ENCODE results near the gene PRKAG1.

The PRKAG1 gene

GRCh38 chr12:49049566-49050224 lies 31.1 kb upstream of the PRKAG1 start:
- no peak for TF ChIP-seq ZFX (IDR thresholded peaks at IDR 0.05; ENCODE audit: borderline replicate concordance)
- TF ChIP-seq, protein P1, sequence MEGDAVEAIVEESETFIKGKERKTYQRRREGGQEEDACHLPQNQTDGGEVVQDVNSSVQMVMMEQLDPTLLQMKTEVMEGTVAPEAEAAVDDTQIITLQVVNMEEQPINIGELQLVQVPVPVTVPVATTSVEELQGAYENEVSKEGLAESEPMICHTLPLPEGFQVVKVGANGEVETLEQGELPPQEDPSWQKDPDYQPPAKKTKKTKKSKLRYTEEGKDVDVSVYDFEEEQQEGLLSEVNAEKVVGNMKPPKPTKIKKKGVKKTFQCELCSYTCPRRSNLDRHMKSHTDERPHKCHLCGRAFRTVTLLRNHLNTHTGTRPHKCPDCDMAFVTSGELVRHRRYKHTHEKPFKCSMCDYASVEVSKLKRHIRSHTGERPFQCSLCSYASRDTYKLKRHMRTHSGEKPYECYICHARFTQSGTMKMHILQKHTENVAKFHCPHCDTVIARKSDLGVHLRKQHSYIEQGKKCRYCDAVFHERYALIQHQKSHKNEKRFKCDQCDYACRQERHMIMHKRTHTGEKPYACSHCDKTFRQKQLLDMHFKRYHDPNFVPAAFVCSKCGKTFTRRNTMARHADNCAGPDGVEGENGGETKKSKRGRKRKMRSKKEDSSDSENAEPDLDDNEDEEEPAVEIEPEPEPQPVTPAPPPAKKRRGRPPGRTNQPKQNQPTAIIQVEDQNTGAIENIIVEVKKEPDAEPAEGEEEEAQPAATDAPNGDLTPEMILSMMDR (IDR thresholded peaks at IDR 0.05), result no peak
- no peak overlapping the region for H3K27ac ChIP-seq

GRCh38 chr12:49048953-49049352 lies 30.4 kb upstream of the PRKAG1 start:
- no peak for TF ChIP-seq ZFX (IDR thresholded peaks at IDR 0.05; ENCODE audit: borderline replicate concordance)
- TF ChIP-seq, protein P1 (IDR thresholded peaks at IDR 0.05), result no peak
- no peak overlapping the region for H3K27ac ChIP-seq

DNA sequence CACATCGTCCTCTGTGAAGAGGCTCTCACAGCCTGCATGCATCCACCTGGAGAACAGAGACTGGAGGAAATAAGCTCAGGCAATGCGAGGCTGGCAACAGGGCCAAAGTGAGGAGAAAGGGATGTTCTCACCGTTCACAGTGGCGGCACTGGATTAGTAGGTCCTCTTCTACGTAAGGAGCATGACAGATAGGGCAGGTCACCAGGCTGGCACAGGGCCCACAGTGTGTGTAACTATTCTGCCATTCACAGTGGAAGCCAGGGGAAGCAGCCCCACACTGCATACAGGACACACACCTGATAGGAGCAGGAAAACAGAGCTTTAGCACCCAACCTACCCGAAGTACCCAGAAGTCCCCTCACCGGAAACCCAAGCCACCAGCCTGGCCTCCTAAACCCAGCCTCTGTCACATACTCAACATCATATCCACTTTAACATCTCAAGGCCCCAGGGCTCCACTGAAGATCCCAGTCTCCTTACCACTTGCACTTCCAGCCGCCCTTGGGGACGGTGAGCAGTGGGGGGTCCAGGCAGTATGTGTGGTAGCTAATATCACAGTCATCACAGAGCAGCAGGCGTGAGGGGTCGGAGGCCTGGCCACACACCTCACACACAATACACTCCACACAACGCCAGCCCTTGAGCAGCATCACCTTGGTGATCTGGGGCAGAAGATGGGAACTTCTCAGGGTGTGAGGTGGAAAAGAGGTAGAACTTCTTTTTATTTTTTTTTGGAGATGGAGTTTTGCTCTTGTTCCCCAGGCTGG lies 27.7 kb upstream of the PRKAG1 start:
- H3K27ac ChIP-seq, result no peak overlapping the region
- TF ChIP-seq, protein P1 (IDR thresholded peaks at IDR 0.05), result no peak

DNA sequence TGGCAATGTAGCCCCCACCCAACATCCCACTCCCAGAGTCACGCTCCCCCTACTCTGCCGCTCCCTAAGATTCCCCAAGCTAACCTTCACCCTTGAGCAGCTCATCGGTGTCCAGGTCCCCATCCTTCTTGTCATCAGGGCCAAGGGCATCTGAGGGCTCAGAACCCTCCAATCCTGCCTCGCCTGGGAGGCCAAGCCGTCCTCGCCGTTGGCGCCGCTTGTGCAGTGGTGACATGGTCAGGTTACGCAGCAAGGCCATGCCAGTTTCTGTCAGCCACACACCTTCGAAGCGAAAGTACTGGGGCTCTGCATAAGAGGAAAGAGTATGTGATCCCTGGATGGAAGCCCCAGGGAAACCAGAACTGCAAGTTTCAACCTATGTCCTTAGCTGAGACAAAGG lies 26.1 kb upstream of the PRKAG1 start:
- TF ChIP-seq, protein P1 (IDR thresholded peaks at IDR 0.05), result no peak
- TF ChIP-seq ZFX (IDR thresholded peaks at IDR 0.05; ENCODE audit: borderline replicate concordance), result no peak

GRCh38 chr12:49043856-49044258 lies 25.3 kb upstream of the PRKAG1 start:
- TF ChIP-seq, protein P1 (IDR thresholded peaks at IDR 0.05), result peak; percentile 99
- no peak for TF ChIP-seq ZFX (IDR thresholded peaks at IDR 0.05; ENCODE audit: borderline replicate concordance)

More for the DNA sequence above, 26.1 kb upstream of the PRKAG1 start:
- 0 out of 2 replicates have a peak overlapping the region, but pooled peaks have one; percentile 5 for H3K27ac ChIP-seq

GRCh38 chr12:49043241-49043640 lies 24.7 kb upstream of the PRKAG1 start:
- no peak for TF ChIP-seq ZFX (IDR thresholded peaks at IDR 0.05; ENCODE audit: borderline replicate concordance)
- TF ChIP-seq, protein P1 (IDR thresholded peaks at IDR 0.05), result no peak
- no peak overlapping the region for H3K27ac ChIP-seq

More at GRCh38 chr12:49043856-49044258, 25.3 kb upstream of the PRKAG1 start:
- H3K27ac ChIP-seq, result no peak overlapping the region
